Activated naive CD8-positive, alpha-beta T cell (primary cell): ENCODE data around the gene DPF1.

ENCODE experiments used
- H3K27ac Mint-ChIP-seq: one replicate; pipeline ENCODE4 v1.8.0; 2021; ENCODE audit warnings: mixed read lengths
- H3K27me3 Mint-ChIP-seq: one replicate; pipeline ENCODE4 v1.8.0; 2021; ENCODE audit warnings: mixed read lengths
- H3K36me3 Mint-ChIP-seq: one replicate; pipeline ENCODE4 v1.8.0; 2021; ENCODE audit warnings: mixed read lengths
- H3K4me1 Mint-ChIP-seq: one replicate; pipeline ENCODE4 v1.8.0; 2021; ENCODE audit warnings: low read depth, mixed read lengths
- H3K4me3 Mint-ChIP-seq: one replicate; pipeline ENCODE4 v1.8.0; 2021; ENCODE audit warnings: mild to moderate bottlenecking, mixed read lengths
- H3K9me3 Mint-ChIP-seq: one replicate; pipeline ENCODE4 v1.8.0; 2021; ENCODE audit warnings: low read depth, mixed read lengths

DPF1 gene

DNA sequence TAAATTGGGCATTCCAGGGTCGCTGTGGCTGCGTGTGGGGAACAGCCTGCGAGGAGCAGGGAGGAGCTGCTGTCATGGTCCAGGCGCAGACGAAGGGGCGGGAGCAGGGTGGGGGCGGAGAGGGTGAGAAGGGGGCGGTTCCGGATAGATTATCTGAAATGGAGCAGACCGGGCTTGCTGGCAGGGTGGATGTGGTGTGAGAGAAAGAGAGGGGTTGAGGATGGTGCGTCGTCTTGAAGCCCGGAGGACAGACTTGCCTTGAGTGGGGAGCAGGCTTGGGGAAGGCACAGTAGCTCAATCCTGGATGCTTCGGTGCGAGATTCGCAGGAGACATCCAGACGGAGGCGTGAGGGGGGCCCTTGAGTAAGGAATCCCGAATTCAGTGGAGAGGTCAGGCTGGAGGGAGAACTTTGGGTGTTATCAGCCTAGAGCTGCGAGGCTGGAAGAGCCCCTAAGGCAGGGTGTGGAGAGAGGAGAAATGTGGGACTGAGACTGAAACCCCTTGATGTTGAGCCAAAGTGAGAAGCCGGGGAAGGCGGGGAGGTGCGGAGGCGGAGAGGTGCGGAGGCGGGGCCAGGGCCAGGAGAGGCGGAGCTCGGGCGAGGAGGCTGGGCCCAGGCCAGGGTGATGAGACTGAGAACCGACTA, 40.6 kb downstream of the DPF1 start:
- no peaks in the 10 kb centered on the region for H3K27me3 Mint-ChIP-seq
- H3K4me1 Mint-ChIP-seq, result no peaks in the 10 kb centered on the region
- H3K9me3 Mint-ChIP-seq, result peaks cover 3% of the 10 kb centered on the region
- no peak overlapping the region for H3K27ac Mint-ChIP-seq
- no peak overlapping the region for H3K4me3 Mint-ChIP-seq
- H3K36me3 Mint-ChIP-seq, result peaks cover 18% of the 10 kb centered on the region

DNA sequence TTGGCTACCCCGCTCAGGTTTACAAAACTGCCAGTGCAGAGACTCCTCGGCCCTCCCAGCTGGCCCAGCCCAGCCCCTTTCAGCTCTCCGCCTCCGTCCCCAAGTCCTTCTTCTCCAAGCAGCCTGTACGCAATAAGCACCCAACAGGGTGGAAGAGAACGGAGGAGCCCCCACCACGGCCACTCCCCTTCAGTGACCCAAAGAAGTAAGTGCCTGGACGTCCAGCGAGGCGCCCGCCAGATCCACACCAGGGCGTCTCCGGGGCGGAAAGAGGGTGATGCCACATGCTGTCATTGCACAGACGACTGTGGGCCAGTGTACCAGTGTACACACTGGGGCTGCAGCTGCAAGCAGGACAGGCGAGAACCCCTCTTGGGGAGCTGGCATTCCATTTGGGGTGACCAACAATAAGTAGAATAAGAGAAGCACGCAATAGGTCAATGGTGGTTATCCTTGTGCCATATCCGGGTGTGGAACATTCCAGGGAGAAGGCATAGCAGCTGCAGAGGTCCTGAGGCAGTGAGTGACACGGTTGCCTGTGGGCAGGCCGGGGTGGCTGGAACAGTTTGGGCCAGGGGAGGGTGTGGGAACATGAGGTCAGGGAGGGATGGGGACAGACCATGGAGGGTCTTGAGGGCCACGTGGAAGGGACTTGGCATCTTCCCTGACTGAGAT, 41.3 kb downstream of the DPF1 start:
- peaks cover 18% of the 10 kb centered on the region for H3K36me3 Mint-ChIP-seq

GRCh38 chr19:38180071-38180470, 44.0 kb downstream of the DPF1 start:
- H3K4me1 Mint-ChIP-seq, result no peaks in the 10 kb centered on the region
- H3K27ac Mint-ChIP-seq, result no peak overlapping the region
- no peaks in the 10 kb centered on the region for H3K27me3 Mint-ChIP-seq
- peaks cover 18% of the 10 kb centered on the region for H3K36me3 Mint-ChIP-seq
- H3K9me3 Mint-ChIP-seq, result peaks cover 3% of the 10 kb centered on the region
- H3K4me3 Mint-ChIP-seq, result no peak overlapping the region

More for the DNA sequence above, 41.3 kb downstream of the DPF1 start:
- Mint-ChIP-seq H3K4me1 (no peaks in the 10 kb centered on the region), H3K27ac (no peak overlapping the region), H3K27me3 (no peaks in the 10 kb centered on the region), H3K9me3 (peaks cover 3% of the 10 kb centered on the region), H3K4me3 (no peak overlapping the region)

GRCh38 chr19:38175422-38175821, 48.6 kb downstream of the DPF1 start:
- H3K4me1 Mint-ChIP-seq, result no peaks in the 10 kb centered on the region
- no peak overlapping the region for H3K27ac Mint-ChIP-seq
- no peaks in the 10 kb centered on the region for H3K9me3 Mint-ChIP-seq
- no peaks in the 10 kb centered on the region for H3K27me3 Mint-ChIP-seq
- H3K4me3 Mint-ChIP-seq, result no peak overlapping the region
- peaks cover 13% of the 10 kb centered on the region for H3K36me3 Mint-ChIP-seq

DNA sequence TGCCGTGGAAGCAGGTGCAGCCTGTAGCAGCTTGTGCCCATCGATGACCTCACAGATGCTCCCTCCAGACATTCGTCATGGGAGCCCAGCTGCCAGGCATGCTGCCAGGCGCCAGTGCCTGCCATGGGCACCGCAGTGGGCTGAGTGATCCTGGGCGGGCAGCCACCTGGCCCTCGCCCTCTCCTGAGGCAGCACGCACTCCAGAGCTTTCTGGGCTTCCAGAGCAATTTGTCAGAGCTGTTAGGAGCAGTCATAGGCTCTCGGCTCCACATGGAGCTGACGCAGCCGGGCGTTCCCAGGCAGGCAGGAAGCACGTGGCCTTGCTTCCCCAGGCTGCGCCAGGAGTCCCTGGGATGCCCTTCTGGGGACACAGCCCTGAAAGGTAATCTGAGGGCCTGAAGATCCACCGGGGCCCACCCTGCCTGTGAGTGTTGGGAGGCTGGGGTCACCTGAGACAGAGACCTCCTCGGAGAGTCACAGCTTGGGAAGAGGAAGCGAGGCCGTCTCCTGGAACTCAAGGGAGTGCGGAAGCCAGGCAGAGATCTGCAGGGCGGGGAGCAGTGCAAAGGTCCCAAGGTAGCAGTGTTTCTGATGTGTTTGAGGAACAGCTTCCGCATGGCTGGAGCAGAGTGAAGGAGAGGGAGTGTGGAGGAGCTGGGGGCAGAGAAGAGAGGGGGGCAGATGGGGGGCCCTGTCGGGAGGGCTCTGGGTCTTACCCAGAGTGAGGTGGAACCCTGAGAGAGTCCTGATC, 50.6 kb downstream of the DPF1 start:
- no peaks in the 10 kb centered on the region for H3K4me1 Mint-ChIP-seq
- no peak overlapping the region for H3K4me3 Mint-ChIP-seq
- H3K27me3 Mint-ChIP-seq, result no peaks in the 10 kb centered on the region
- no peaks in the 10 kb centered on the region for H3K9me3 Mint-ChIP-seq
- peaks cover 5% of the 10 kb centered on the region for H3K36me3 Mint-ChIP-seq
- H3K27ac Mint-ChIP-seq, result no peak overlapping the region

- H3K27me3 Mint-ChIP-seq, result no peaks in the 10 kb centered on the region
- H3K27ac Mint-ChIP-seq, result no peak overlapping the region
- no peak overlapping the region for H3K4me3 Mint-ChIP-seq
- H3K4me1 Mint-ChIP-seq, result no peaks in the 10 kb centered on the region
- H3K9me3 Mint-ChIP-seq, result no peaks in the 10 kb centered on the region
- H3K36me3 Mint-ChIP-seq, result peaks cover 5% of the 10 kb centered on the region
Observed at GRCh38 chr19:38172001-38172400, 52.0 kb downstream of the DPF1 start.

DNA sequence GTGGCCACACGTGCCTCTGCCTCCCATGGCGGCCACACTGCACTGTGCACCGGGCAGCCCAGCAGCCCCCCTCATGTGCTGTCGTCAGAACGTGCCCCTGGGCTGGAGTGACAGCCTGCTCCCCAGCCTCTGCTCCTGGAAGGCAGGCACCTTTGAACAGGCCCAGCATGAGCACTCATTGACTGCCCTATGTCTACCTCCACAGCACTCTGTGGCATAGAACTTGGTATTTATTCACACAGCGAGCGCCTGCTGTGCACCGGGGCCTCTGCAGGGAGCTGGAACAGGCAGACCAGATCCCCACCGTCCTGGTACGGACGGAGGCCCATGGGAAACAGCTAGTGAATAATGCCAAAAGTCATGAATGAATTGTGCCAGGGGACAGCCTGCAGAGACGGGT, 53.7 kb downstream of the DPF1 start:
- no peak overlapping the region for H3K4me3 Mint-ChIP-seq
- H3K27me3 Mint-ChIP-seq, result no peaks in the 10 kb centered on the region
- no peaks in the 10 kb centered on the region for H3K4me1 Mint-ChIP-seq
- H3K36me3 Mint-ChIP-seq, result peaks cover 5% of the 10 kb centered on the region
- no peaks in the 10 kb centered on the region for H3K9me3 Mint-ChIP-seq
- H3K27ac Mint-ChIP-seq, result no peak overlapping the region

GRCh38 chr19:38168637-38169036, 55.4 kb downstream of the DPF1 start:
- Mint-ChIP-seq H3K9me3 (no peaks in the 10 kb centered on the region), H3K27ac (no peak overlapping the region), H3K36me3 (peaks cover 9% of the 10 kb centered on the region), H3K27me3 (no peaks in the 10 kb centered on the region), H3K4me1 (no peaks in the 10 kb centered on the region), H3K4me3 (no peak overlapping the region)

GRCh38 chr19:38165335-38165734, 58.7 kb downstream of the DPF1 start:
- H3K27ac Mint-ChIP-seq, result no peak overlapping the region
- H3K4me3 Mint-ChIP-seq, result no peak overlapping the region
- H3K27me3 Mint-ChIP-seq, result no peaks in the 10 kb centered on the region
- no peaks in the 10 kb centered on the region for H3K9me3 Mint-ChIP-seq
- no peaks in the 10 kb centered on the region for H3K4me1 Mint-ChIP-seq
- H3K36me3 Mint-ChIP-seq, result peaks cover 22% of the 10 kb centered on the region

GRCh38 chr19:38164526-38164925, 59.5 kb downstream of the DPF1 start:
- Mint-ChIP-seq H3K27ac (no peak overlapping the region), H3K9me3 (no peaks in the 10 kb centered on the region), H3K27me3 (no peaks in the 10 kb centered on the region), H3K4me3 (no peak overlapping the region), H3K36me3 (peaks cover 22% of the 10 kb centered on the region), H3K4me1 (no peaks in the 10 kb centered on the region)

DNA sequence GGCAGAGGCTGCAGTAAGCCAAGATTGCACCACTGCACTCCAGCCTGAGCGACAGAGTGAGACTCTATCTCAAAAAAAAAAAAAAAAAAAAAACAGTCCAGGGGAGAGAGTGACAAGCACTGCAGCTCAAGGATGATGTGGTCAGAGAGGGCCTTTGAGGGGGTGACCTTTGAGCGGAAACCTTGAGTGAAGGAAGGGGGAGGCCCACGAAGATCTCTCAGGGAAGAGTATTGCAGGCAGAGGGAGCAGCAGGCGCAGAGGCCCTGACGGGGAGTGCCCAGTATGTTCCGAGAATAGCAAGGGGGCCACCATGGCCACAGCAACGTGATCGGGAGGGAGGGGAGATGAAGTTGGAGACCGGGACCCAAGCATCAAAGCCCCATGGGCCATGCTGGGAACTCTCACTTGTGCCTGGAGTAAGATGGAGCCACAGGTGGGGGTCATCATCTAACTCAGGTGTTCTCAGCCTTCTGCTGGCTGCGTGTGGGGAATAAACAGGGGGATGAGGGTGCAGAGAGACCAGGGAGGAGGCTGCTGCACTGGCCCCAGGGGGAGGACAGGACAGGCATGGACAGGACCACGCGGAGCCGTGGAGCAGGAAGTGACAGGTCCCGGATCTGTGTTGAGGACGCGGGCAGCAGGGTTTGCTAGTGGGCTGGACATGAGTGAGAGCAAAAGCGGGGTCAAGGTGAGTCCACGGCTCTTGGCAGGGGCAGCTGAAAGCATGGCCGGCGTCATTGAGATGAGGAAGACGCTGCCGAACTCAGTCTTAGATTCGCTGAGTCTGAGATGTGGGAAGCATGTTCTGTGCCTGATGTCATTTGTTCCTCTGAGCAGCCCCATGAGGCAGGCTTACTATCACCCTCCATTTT, 60.4 kb downstream of the DPF1 start:
- no peak overlapping the region for H3K27ac Mint-ChIP-seq
- H3K4me1 Mint-ChIP-seq, result no peaks in the 10 kb centered on the region
- H3K36me3 Mint-ChIP-seq, result peaks cover 22% of the 10 kb centered on the region
- no peak overlapping the region for H3K4me3 Mint-ChIP-seq
- H3K27me3 Mint-ChIP-seq, result no peaks in the 10 kb centered on the region
- no peaks in the 10 kb centered on the region for H3K9me3 Mint-ChIP-seq

GRCh38 chr19:38162632-38163031, 61.4 kb downstream of the DPF1 start:
- Mint-ChIP-seq H3K4me3 (no peak overlapping the region), H3K36me3 (peaks cover 29% of the 10 kb centered on the region), H3K27ac (no peak overlapping the region), H3K9me3 (no peaks in the 10 kb centered on the region), H3K27me3 (no peaks in the 10 kb centered on the region), H3K4me1 (no peaks in the 10 kb centered on the region)

DNA sequence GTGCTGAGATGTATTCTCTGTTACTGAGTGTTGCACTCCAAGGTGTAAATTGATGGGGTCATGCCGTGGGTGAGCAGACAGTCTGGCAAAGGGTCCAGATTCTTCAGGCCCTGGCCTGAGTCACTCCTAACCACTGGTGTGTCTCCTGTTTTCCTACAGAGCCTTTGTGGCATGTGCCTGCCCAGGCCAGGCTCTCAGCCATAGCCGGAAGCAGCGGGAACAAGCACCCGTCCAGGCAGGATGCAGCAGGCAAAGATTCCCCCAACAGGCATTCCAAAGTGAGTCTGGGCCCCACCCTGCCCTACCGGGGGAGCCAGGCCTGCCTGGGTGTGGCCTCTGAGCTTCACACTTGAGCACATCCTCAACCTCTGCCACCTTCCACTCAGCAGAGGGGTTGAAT, 61.9 kb downstream of the DPF1 start:
- H3K9me3 Mint-ChIP-seq, result no peaks in the 10 kb centered on the region
- H3K4me3 Mint-ChIP-seq, result no peak overlapping the region
- no peaks in the 10 kb centered on the region for H3K4me1 Mint-ChIP-seq
- H3K36me3 Mint-ChIP-seq, result peaks cover 29% of the 10 kb centered on the region
- no peaks in the 10 kb centered on the region for H3K27me3 Mint-ChIP-seq
- no peak overlapping the region for H3K27ac Mint-ChIP-seq
